Lung (tissue), 12 donors: ENCODE measurements around the gene ANKS1B. TPM values are rescaled to one million over a fixed set of nuclear protein-coding genes. Genes with fewer than 3 reads are reported as not detected.
"Not testable (repeated sequence)": the region's sequence is repeated elsewhere in the genome, so short reads cannot be mapped to it uniquely, and the experiment has no call there.

Source experiments
- ATAC-seq: fragments of 200-7000 bp; cut with Tn5 transposase; one replicate; pipeline ENCODE4 v1.9.1; 2020; ENCODE audit warnings: moderate number of reproducible peaks; ENCODE audit not compliant: insufficient read depth, low FRiP score
- DNase-seq, 3 donors: peaks; one replicate each; pipeline ENCODE4 v3.0.0-alpha.2; 2013 to 2017
- H3K27ac ChIP-seq, 2 donors: one replicate each; pipeline ENCODE4 v1.5.1; 2013; ENCODE audit warnings: mild to moderate bottlenecking in 2 of 2, moderate library complexity in 2 of 2, control low read depth in 1 of 2, inconsistent platforms in 1 of 2, low read depth in 1 of 2, low read length in 1 of 2
- H3K27me3 ChIP-seq, 3 donors: one replicate each; pipeline ENCODE4 v1.5.1; 2013; ENCODE audit warnings: low read length in 2 of 3; ENCODE audit not compliant: control insufficient read depth in 3 of 3, insufficient read depth in 3 of 3
- H3K36me3 ChIP-seq, 4 donors: one replicate each; pipeline ENCODE4 v1.5.1; 2013; ENCODE audit warnings: low read length in 4 of 4, mild to moderate bottlenecking in 1 of 4, moderate library complexity in 1 of 4; ENCODE audit not compliant: control insufficient read depth in 4 of 4, insufficient read depth in 4 of 4
- H3K4me1 ChIP-seq, 5 donors: one replicate each; pipeline ENCODE4 v1.5.1; 2013; ENCODE audit warnings: low read length in 5 of 5, mild to moderate bottlenecking in 2 of 5, moderate library complexity in 1 of 5; ENCODE audit not compliant: control insufficient read depth in 5 of 5, insufficient read depth in 5 of 5
- H3K4me3 ChIP-seq: one replicate; pipeline ENCODE4 v1.5.1; 2013; ENCODE audit warnings: mild to moderate bottlenecking, control low read depth, moderate library complexity
- H3K9ac ChIP-seq, 2 donors: one replicate each; pipeline ENCODE4 v1.5.1; 2013; ENCODE audit warnings: low read length in 2 of 2, control low read depth in 1 of 2; ENCODE audit not compliant: insufficient read depth in 1 of 2
- H3K9me3 ChIP-seq, 4 donors: one replicate each; pipeline ENCODE4 v1.5.1; 2013; ENCODE audit warnings: low read length in 3 of 4, mild to moderate bottlenecking in 1 of 4, moderate library complexity in 1 of 4; ENCODE audit not compliant: control insufficient read depth in 4 of 4, insufficient read depth in 3 of 4
- CTCF ChIP-seq: IDR thresholded peaks from 2 replicates; pipeline ENCODE4 v1.5.1; 2012; ENCODE audit warnings: mild to moderate bottlenecking; ENCODE audit errors: control extremely low read depth, extremely low read depth
- WGBS, 2 donors: extraction: QIAGEN DNeasy Blood & Tissue Kit; methylation state at CpG; one replicate each; pipeline ENCODE4 v1.1.7; 2013; 5-methylcytosine and 5-hydroxymethylcytosine counted together
- polyA plus RNA-seq, 2 donors: library from polyadenylated mRNA; stranded (reverse); fragments of 200-250 nt; gene quantifications; one replicate each; pipeline ENCODE4 v1.2.1, GENCODE V29; 2013
- total RNA-seq, 2 donors: library from RNA; depleted of rRNA in 1 of 2; stranded (reverse); fragments of >200 nt in 1 of 2; gene quantifications; one replicate each; pipeline ENCODE4 v1.2.1, GENCODE V29; 2014 to 2021
- donor health status: control.
- donor health status: control.
- donor health status: Bipolar disorder and iron deficiency.
- donor health status: healthy.
- donor health status: DM: yes; HTN: yes; CAD: no.

The ANKS1B gene
- total and polyA plus RNA-seq, 4 donors: 0.32 to 10.3 (median 3.7) TPM

GRCh38 chr12:99721715-99722275, 262.9 kb downstream of the ANKS1B start:
- 60 to 64% methylated on average over 2 of the region's 2 CpGs for WGBS, 2 donors
- ATAC-seq: no peak
- H3K9ac ChIP-seq: no peak overlapping the region
- H3K4me3 ChIP-seq: no peak overlapping the region
- H3K36me3 ChIP-seq: no peaks in the 10 kb centered on the region
- H3K4me1 ChIP-seq: no peaks in the 10 kb centered on the region
- no peaks in the 10 kb centered on the region for H3K27me3 ChIP-seq
- DNase-seq: no peak
- no peak for TF ChIP-seq CTCF
- no peak overlapping the region for H3K27ac ChIP-seq
- H3K9me3 ChIP-seq: peaks cover 0 to 5% (median 1%) of the 10 kb centered on the region in 4 donors

- not testable (repeated sequence) for H3K4me1 ChIP-seq, DNase-seq, H3K9me3 ChIP-seq, ATAC-seq, H3K9ac ChIP-seq, H3K27me3 ChIP-seq, H3K4me3 ChIP-seq, H3K36me3 ChIP-seq, H3K27ac ChIP-seq
- 88 to 90% methylated on average over 4 of the region's 4 CpGs for WGBS, 2 donors
These were observed 264.7 kb downstream of the ANKS1B start for GRCh38 chr12:99720083-99720465.

- not testable (repeated sequence) for H3K9me3 ChIP-seq, H3K4me3 ChIP-seq, H3K27me3 ChIP-seq, H3K36me3 ChIP-seq, ATAC-seq, DNase-seq, H3K9ac ChIP-seq, H3K4me1 ChIP-seq, H3K27ac ChIP-seq
- 70 to 79% methylated on average over 8 of the region's 8 CpGs for WGBS, 2 donors
These were observed 265.2 kb downstream of the ANKS1B start for GRCh38 chr12:99719411-99720082.

GRCh38 chr12:99715841-99716510, 268.8 kb downstream of the ANKS1B start:
- H3K4me3 ChIP-seq, ATAC-seq, H3K36me3 ChIP-seq, H3K9ac ChIP-seq, H3K4me1 ChIP-seq, H3K27ac ChIP-seq, DNase-seq, H3K27me3 ChIP-seq: not testable (repeated sequence)
- WGBS, 2 donors: 87 to 88% methylated on average over 16 of the region's 16 CpGs
- peaks cover 0 to 13% (median 0%) of the 10 kb centered on the region in 4 donors for H3K9me3 ChIP-seq

- H3K4me3 ChIP-seq, H3K36me3 ChIP-seq, H3K27me3 ChIP-seq, H3K4me1 ChIP-seq, H3K27ac ChIP-seq, H3K9ac ChIP-seq, ATAC-seq, DNase-seq: not testable (repeated sequence)
- WGBS, 2 donors: 90 to 91% methylated on average over 4 of the region's 4 CpGs
- peaks cover 0 to 13% (median 0%) of the 10 kb centered on the region in 4 donors for H3K9me3 ChIP-seq
These were observed 269.8 kb downstream of the ANKS1B start for GRCh38 chr12:99714921-99715320.
